Measurements from ENCODE around the gene BICC1. TPM values are rescaled to one million over a fixed set of nuclear protein-coding genes. Genes with fewer than 3 reads are reported as not detected.

BICC1 gene
- total RNA-seq, 4 donors from 2014 or later: 28.8 to 39.0 (median 30.5) TPM

GRCh38 chr10:58823983-58824382 lies 311.3 kb downstream of the BICC1 start:
- Histone ChIP-seq H3K36me3 (no peaks in the 10 kb centered on the region), H3K27me3 (no peaks in the 10 kb centered on the region), H3K4me1 (peaks cover 0 to 10% (median 3%) of the 10 kb centered on the region in 4 donors), H3K4me3 (no peak overlapping the region), H3K9me3 (no peaks in the 10 kb centered on the region), H3K27ac (no peak overlapping the region)
- no peak for DNase-seq (ENCODE audit: low spot score in 2 of 2)
- WGBS, 2 donors: 93 to 100% methylated on average over 1 of the region's 1 CpG
- TF ChIP-seq EP300 (IDR thresholded peaks at IDR 0.05) (no peak), POLR2A (IDR thresholded peaks at IDR 0.05) (no peak), CTCF (IDR thresholded peaks at IDR 0.05) (no peak)

- DNase-seq (ENCODE audit: low spot score in 2 of 2): no peak
- H3K9me3 ChIP-seq: no peaks in the 10 kb centered on the region
- no peak overlapping the region for H3K27ac ChIP-seq
- no peak overlapping the region for H3K4me3 ChIP-seq
- WGBS, 2 donors: 93 to 94% methylated on average over 2 of the region's 2 CpGs
- H3K27me3 ChIP-seq: no peaks in the 10 kb centered on the region
- no peak for TF ChIP-seq EP300 (IDR thresholded peaks at IDR 0.05)
- TF ChIP-seq CTCF (IDR thresholded peaks at IDR 0.05): no peak
- TF ChIP-seq POLR2A (IDR thresholded peaks at IDR 0.05): no peak
- peaks cover 0 to 8% (median 3%) of the 10 kb centered on the region in 4 donors for H3K4me1 ChIP-seq
- no peaks in the 10 kb centered on the region for H3K36me3 ChIP-seq
These were observed 311.7 kb downstream of the BICC1 start for GRCh38 chr10:58824396-58824795.

GRCh38 chr10:58826694-58827093 lies 314.0 kb downstream of the BICC1 start:
- Histone ChIP-seq H3K27ac (no peak overlapping the region), H3K9me3 (no peaks in the 10 kb centered on the region), H3K4me1 (no peaks in the 10 kb centered on the region), H3K36me3 (no peaks in the 10 kb centered on the region), H3K27me3 (no peaks in the 10 kb centered on the region), H3K4me3 (no peak overlapping the region)
- DNase-seq (ENCODE audit: low spot score in 2 of 2): no peak
- 51 to 52% methylated on average over 6 of the region's 6 CpGs for WGBS, 2 donors
- no peak for TF ChIP-seq POLR2A (IDR thresholded peaks at IDR 0.05)
- TF ChIP-seq EP300 (IDR thresholded peaks at IDR 0.05): no peak
- TF ChIP-seq CTCF (IDR thresholded peaks at IDR 0.05): no peak

- H3K9me3 ChIP-seq: no peaks in the 10 kb centered on the region
- no peaks in the 10 kb centered on the region for H3K36me3 ChIP-seq
- WGBS, 2 donors: 89 to 92% methylated on average over 3 of the region's 3 CpGs
- no peaks in the 10 kb centered on the region for H3K4me1 ChIP-seq
- TF ChIP-seq POLR2A (IDR thresholded peaks at IDR 0.05) (no peak), CTCF (IDR thresholded peaks at IDR 0.05) (no peak), EP300 (IDR thresholded peaks at IDR 0.05) (no peak)
- no peak overlapping the region for H3K4me3 ChIP-seq
- no peaks in the 10 kb centered on the region for H3K27me3 ChIP-seq
- no peak overlapping the region for H3K27ac ChIP-seq
- no peak for DNase-seq (ENCODE audit: low spot score in 2 of 2)
These were observed 314.7 kb downstream of the BICC1 start for GRCh38 chr10:58827381-58827780.

GRCh38 chr10:58829839-58830238 lies 317.2 kb downstream of the BICC1 start:
- H3K9me3 ChIP-seq: no peaks in the 10 kb centered on the region
- no peaks in the 10 kb centered on the region for H3K36me3 ChIP-seq

More at GRCh38 chr10:58829839-58830238, 317.2 kb downstream of the BICC1 start:
- no peaks in the 10 kb centered on the region for H3K27me3 ChIP-seq
- no peak overlapping the region for H3K27ac ChIP-seq
- H3K4me1 ChIP-seq: peaks cover 0 to 22% (median 2%) of the 10 kb centered on the region in 4 donors
- DNase-seq (ENCODE audit: low spot score in 2 of 2): no peak
- TF ChIP-seq CTCF (IDR thresholded peaks at IDR 0.05): no peak
- no peak for TF ChIP-seq EP300 (IDR thresholded peaks at IDR 0.05)
- no peak for TF ChIP-seq POLR2A (IDR thresholded peaks at IDR 0.05)
- WGBS, 2 donors: 93 to 96% methylated on average over 5 of the region's 5 CpGs
- no peak overlapping the region for H3K4me3 ChIP-seq
